IMR-90 (cell line): Measurements from ENCODE around the gene KCNAB2. TPM values are rescaled to one million over a fixed set of nuclear protein-coding genes. Genes with fewer than 3 reads are reported as not detected.

Source experiments
- ATAC-seq: fragments of 200-7000 bp; cut with Tn5 transposase; 2 replicates; pipeline ENCODE4 v1.9.1; 2020; ENCODE audit warnings: low read depth, mild to moderate bottlenecking, moderate library complexity
- BruUV-seq: library from RNA; stranded (reverse); fragments of 400-500 nt; replicated peaks from 2 replicates; lab custom pipeline; 2021; lab: Mats Ljungman, UMichigan
- CTCF ChIA-PET: fragments of 300-600 bp; formaldehyde crosslinking; extraction: SDS; loops from one replicate; lab custom pipeline; 2021; ENCODE audit warnings: antibody characterized with exemption; lab: Yijun Ruan, JAX
- POLR2A ChIA-PET: fragments of 300-600 bp; sonication (Branson Sonifier 250); formaldehyde crosslinking; loops from one replicate; lab custom pipeline; 2022; ENCODE audit warnings: antibody characterized with exemption; ENCODE audit not compliant: unreplicated experiment; lab: Charles Lee
- DNase-seq: peaks from one replicate; pipeline ENCODE4 v3.0.0; 2013
- H2AFZ ChIP-seq: replicated peaks from 2 replicates; pipeline ENCODE3; 2013; ENCODE audit warnings: low read length, mild to moderate bottlenecking; ENCODE audit not compliant: poor library complexity
- H2AK5ac ChIP-seq: 2 replicates; pipeline ENCODE4 v1.6.1; 2013; ENCODE audit warnings: low read depth, low read length, inconsistent platforms
- H2AK9ac ChIP-seq: replicated peaks from 2 replicates; pipeline ENCODE3; 2013; ENCODE audit warnings: mild to moderate bottlenecking, low read depth, low read length, moderate library complexity; ENCODE audit not compliant: poor library complexity
- H2BK120ac ChIP-seq: 2 replicates; pipeline ENCODE4 v1.6.1; 2013; ENCODE audit warnings: low read depth, low read length, inconsistent platforms
- H2BK15ac ChIP-seq: 3 replicates; pipeline ENCODE4 v1.6.1; 2013; ENCODE audit warnings: low read depth, low read length, inconsistent platforms
- H2BK20ac ChIP-seq: 2 replicates; pipeline ENCODE4 v1.6.1; 2013; ENCODE audit warnings: low read depth, mild to moderate bottlenecking, inconsistent platforms, low read length, moderate library complexity
- H2BK5ac ChIP-seq: 2 replicates; pipeline ENCODE4 v1.6.1; 2013; ENCODE audit warnings: mild to moderate bottlenecking, low read depth, low read length, inconsistent platforms; ENCODE audit not compliant: poor library complexity, severe bottlenecking
- H3K14ac ChIP-seq: replicated peaks from 2 replicates; pipeline ENCODE4 v1.6.1; 2013; ENCODE audit warnings: low read depth, low read length, inconsistent platforms
- H3K18ac ChIP-seq: 2 replicates; pipeline ENCODE4 v1.6.1; 2013; ENCODE audit warnings: low read depth, low read length, control low read depth
- H3K23ac ChIP-seq: 2 replicates; pipeline ENCODE4 v1.6.1; 2013; ENCODE audit warnings: low read depth, low read length, inconsistent platforms
- H3K27ac ChIP-seq: 2 replicates; pipeline ENCODE4 v1.5.1; 2013; ENCODE audit warnings: mild to moderate bottlenecking, control low read depth, low read length; ENCODE audit not compliant: insufficient read depth
- H3K27me3 ChIP-seq: 2 replicates; pipeline ENCODE4 v1.6.1; 2013; ENCODE audit warnings: low read length; ENCODE audit not compliant: control insufficient read depth, insufficient read depth
- H3K36me3 ChIP-seq: 2 replicates; pipeline ENCODE4 v1.6.1; 2013; ENCODE audit warnings: low read length, mixed read lengths; ENCODE audit not compliant: control insufficient read depth, insufficient read depth
- H3K4ac ChIP-seq: 2 replicates; pipeline ENCODE4 v1.6.1; 2013; ENCODE audit warnings: low read depth, low read length, inconsistent platforms
- H3K4me1 ChIP-seq: 2 replicates; pipeline ENCODE4 v1.6.1; 2013; ENCODE audit warnings: low read length, mixed read lengths; ENCODE audit not compliant: control insufficient read depth, insufficient read depth
- H3K4me2 ChIP-seq: 2 replicates; pipeline ENCODE4 v1.6.1; 2013; ENCODE audit warnings: low read depth, mild to moderate bottlenecking, control low read depth, low read length, moderate library complexity
- H3K4me3 ChIP-seq: 2 replicates; pipeline ENCODE4 v1.5.1; 2013; ENCODE audit warnings: low read depth, mild to moderate bottlenecking, control low read depth, low read length, moderate library complexity; ENCODE audit not compliant: insufficient read depth
- H3K56ac ChIP-seq: 2 replicates; pipeline ENCODE4 v1.6.1; 2013; ENCODE audit warnings: low read length, inconsistent platforms; ENCODE audit not compliant: insufficient read depth; ENCODE audit errors: extremely low read depth
- H3K79me1 ChIP-seq, 2 experiments: 2 replicates each; pipeline ENCODE4 v1.6.1; 2013; ENCODE audit warnings: low read length in 2 of 2, inconsistent platforms in 1 of 2, low read depth in 1 of 2
- H3K9ac ChIP-seq: 2 replicates; pipeline ENCODE4 v1.6.1; 2013; ENCODE audit warnings: low read depth, low read length, control low read depth
- H3K9me1 ChIP-seq: 2 replicates; pipeline ENCODE4 v1.6.1; 2013; ENCODE audit warnings: low read length, inconsistent platforms; ENCODE audit not compliant: insufficient read depth
- H3K9me3 ChIP-seq: 2 replicates; pipeline ENCODE4 v1.6.1; 2013; ENCODE audit warnings: low read length; ENCODE audit not compliant: control insufficient read depth, insufficient read depth
- H4K20me1 ChIP-seq: 2 replicates; pipeline ENCODE4 v1.6.1; 2013; ENCODE audit warnings: low read length, inconsistent platforms; ENCODE audit not compliant: insufficient read depth
- H4K5ac ChIP-seq: 2 replicates; pipeline ENCODE4 v1.6.1; 2013; ENCODE audit warnings: mild to moderate bottlenecking, low read depth, low read length, control low read depth
- H4K8ac ChIP-seq, 2 experiments: 2 replicates each; pipeline ENCODE4 v1.6.1; 2013; ENCODE audit warnings: low read depth in 2 of 2, low read length in 2 of 2, control low read depth in 1 of 2, inconsistent platforms in 1 of 2
- H4K91ac ChIP-seq: 2 replicates; pipeline ENCODE4 v1.6.1; 2013; ENCODE audit warnings: low read depth, low read length, inconsistent platforms; ENCODE audit not compliant: insufficient read depth
- BHLHE40 ChIP-seq: fragments of 150-350 bp; IDR thresholded peaks from 2 replicates; pipeline ENCODE4 v1.6.1; 2016; ENCODE audit warnings: mild to moderate bottlenecking, low read depth, low read length
- CHD1 ChIP-seq: IDR thresholded peaks from 2 replicates; pipeline ENCODE4 v1.6.1; 2012; ENCODE audit warnings: low read depth, low read length, improper control_type of control experiment
- CTCF ChIP-seq: conservative IDR thresholded peaks from 2 replicates; pipeline ENCODE4 v1.5.1; 2012; ENCODE audit warnings: mild to moderate bottlenecking, low read depth, low read length, improper control_type of control experiment
- FOS ChIP-seq: fragments of 150-350 bp; IDR thresholded peaks from 2 replicates; pipeline ENCODE4 v1.6.1; 2016; ENCODE audit warnings: low read depth, low read length
- MAFK ChIP-seq: IDR thresholded peaks from 2 replicates; pipeline ENCODE4 v1.6.1; 2012; ENCODE audit warnings: low read depth, low read length, improper control_type of control experiment
- MAZ ChIP-seq: IDR thresholded peaks from 2 replicates; pipeline ENCODE4 v1.6.1; 2012; ENCODE audit warnings: low read depth, mild to moderate bottlenecking, low read length, improper control_type of control experiment, moderate library complexity, borderline replicate concordance
- MXI1 ChIP-seq: IDR thresholded peaks from 2 replicates; pipeline ENCODE4 v1.6.1; 2012; ENCODE audit warnings: low read depth, mild to moderate bottlenecking, low read length, moderate library complexity, borderline replicate concordance
- NFE2L2 ChIP-seq: fragments of 150-350 bp; IDR thresholded peaks from 2 replicates; pipeline ENCODE4 v1.6.1; 2016; ENCODE audit warnings: low read depth, mild to moderate bottlenecking, low read length
- POLR2A ChIP-seq: IDR thresholded peaks from 2 replicates; pipeline ENCODE4 v1.6.1; 2012; ENCODE audit warnings: mild to moderate bottlenecking, low read depth, low read length
- RAD21 ChIP-seq: IDR thresholded peaks from 2 replicates; pipeline ENCODE4 v1.6.1; 2012; ENCODE audit warnings: low read length, improper control_type of control experiment
- RFX5 ChIP-seq: IDR thresholded peaks from 2 replicates; pipeline ENCODE4 v1.8.0; 2012; ENCODE audit warnings: low read depth, mild to moderate bottlenecking, low read length, moderate library complexity
- SMC3 ChIP-seq: fragments of 150-350 bp; IDR thresholded peaks from 2 replicates; pipeline ENCODE4 v1.6.1; 2016; ENCODE audit warnings: low read depth, mild to moderate bottlenecking, antibody characterized with exemption, low read length, moderate library complexity
- WGBS, 2 experiments: methylation state at CpG; one replicate each; pipeline versions ENCODE4 v1.1.5 to v1.1.7; 2013; ENCODE audit warnings: missing lambda C conversion rate in 2 of 2; ENCODE audit not compliant: insufficient read length in 1 of 2; ENCODE audit errors: extremely low coverage in 2 of 2; 5-methylcytosine and 5-hydroxymethylcytosine counted together
- dilution Hi-C: fragments of 300-500 bp; cut with HindIII; formaldehyde crosslinking; loops from one replicate; pipeline ENCODE4 v1.14.3; 2018; ENCODE audit warnings: low sequenced_read_pairs; ENCODE audit not compliant: unreplicated experiment
- in situ Hi-C: fragments of 300-500 bp; cut with MboI; formaldehyde crosslinking; loops from 3 replicates; pipeline ENCODE4 v1.14.3; 2019; ENCODE audit warnings: low sequenced_read_pairs, inconsistent platforms, mixed read lengths
- intact Hi-C: fragments of 100-400 bp; cut with micrococcal nuclease; formaldehyde crosslinking; loops from 2 replicates; pipeline ENCODE4 v1.10.0; 2022
- polyA plus RNA-seq, 3 experiments: library from polyadenylated mRNA; depleted of rRNA; stranded (reverse); fragments of >200 nt; gene quantifications; 2 replicates each; pipeline ENCODE4 v1.2.3, GENCODE V29; 2012; ENCODE audit warnings: low replicate concordance in 1 of 3
- total RNA-seq: library from RNA; depleted of rRNA; stranded (reverse); fragments of >200 nt; gene quantifications from 2 replicates; pipeline ENCODE4 v1.2.3, GENCODE V29; 2012

Gene KCNAB2
- total and polyA plus RNA-seq, 2 of the 4 experiments (the other 2 are of a cell fraction): 1.3 to 4.2 TPM

DNA sequence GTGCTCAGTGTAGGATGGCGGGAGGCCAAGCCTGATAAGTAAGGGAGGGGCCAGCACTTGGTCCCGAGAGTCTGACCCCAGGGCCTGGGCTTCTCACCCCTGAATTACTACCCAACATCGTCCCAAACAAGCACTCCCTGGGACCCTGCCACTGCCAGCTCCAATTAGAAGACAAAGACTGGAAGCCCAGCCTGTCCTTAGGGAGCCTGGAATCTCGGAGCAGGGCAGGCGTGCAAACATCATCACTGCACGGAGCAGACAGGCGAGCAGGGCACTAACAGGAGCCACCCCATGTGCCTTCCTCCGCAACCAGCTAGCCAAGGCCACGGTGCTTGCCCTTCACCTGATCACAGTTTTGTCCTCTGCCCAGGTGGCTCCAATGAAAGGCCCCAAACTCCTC is 23.2 kb downstream of the KCNAB2 start:
- ChIA-PET POLR2A (no interaction called here), CTCF (no interaction called here)
- Histone ChIP-seq H3K14ac (no peak overlapping the region), H3K27ac (no peak overlapping the region), H3K79me1 (no peaks in the 10 kb centered on the region), H4K5ac (no peak overlapping the region), H3K9me1 (no peaks in the 10 kb centered on the region), H3K9me3 (no peaks in the 10 kb centered on the region), H2AK9ac (no peak overlapping the region), H2BK15ac (no peak overlapping the region), H2AFZ (no peak overlapping the region), H4K8ac (no peak overlapping the region), H3K4ac (no peak overlapping the region), H3K56ac (no peak overlapping the region), H3K36me3 (no peaks in the 10 kb centered on the region), H3K18ac (no peak overlapping the region), H2AK5ac (no peak overlapping the region), H3K4me1 (no peaks in the 10 kb centered on the region), H2BK120ac (no peak overlapping the region), H4K20me1 (no peaks in the 10 kb centered on the region), H3K27me3 (peaks cover 9% of the 10 kb centered on the region; the same call in 1 of the 2 replicates), H3K23ac (no peak overlapping the region), H3K4me3 (no peak overlapping the region), H3K4me2 (no peak overlapping the region), H2BK20ac (no peak overlapping the region), H4K91ac (no peak overlapping the region), H2BK5ac (no peak overlapping the region), H3K9ac (no peak overlapping the region)
- no TSS peak for BruUV-seq
- in situ Hi-C loops: no loop called here
- intact Hi-C loops: no loop called here
- WGBS, 2 experiments: 71% methylated on average over 5 of the region's 9 CpGs; no CpG with 5 or more reads in 1 of the 2 experiments
- dilution Hi-C loops: no loop called here
- no peak for TF ChIP-seq RFX5
- TF ChIP-seq MAZ: no peak
- TF ChIP-seq CTCF: no peak
- TF ChIP-seq CHD1: no peak
- no peak for TF ChIP-seq RAD21
- TF ChIP-seq POLR2A: no peak
- TF ChIP-seq FOS: no peak
- no peak for TF ChIP-seq NFE2L2
- no peak for TF ChIP-seq MAFK
- no peak for TF ChIP-seq MXI1
- no peak for TF ChIP-seq SMC3
- TF ChIP-seq BHLHE40: no peak
- no peak for DNase-seq
- ATAC-seq: no peak
